ENCODE results near the gene MYL6.

- TF ChIP-seq SIN3A (IDR thresholded peaks at IDR 0.05; ENCODE audit: borderline replicate concordance, insufficient read depth, low read depth, low read length) (no peak), POLR2AphosphoS5 (IDR thresholded peaks at IDR 0.05; ENCODE audit: low read depth, low read length) (no peak), TCF7L2 (IDR thresholded peaks at IDR 0.05; ENCODE audit: low read depth, low read length) (no peak)
- TF ChIP-seq, protein P1, sequence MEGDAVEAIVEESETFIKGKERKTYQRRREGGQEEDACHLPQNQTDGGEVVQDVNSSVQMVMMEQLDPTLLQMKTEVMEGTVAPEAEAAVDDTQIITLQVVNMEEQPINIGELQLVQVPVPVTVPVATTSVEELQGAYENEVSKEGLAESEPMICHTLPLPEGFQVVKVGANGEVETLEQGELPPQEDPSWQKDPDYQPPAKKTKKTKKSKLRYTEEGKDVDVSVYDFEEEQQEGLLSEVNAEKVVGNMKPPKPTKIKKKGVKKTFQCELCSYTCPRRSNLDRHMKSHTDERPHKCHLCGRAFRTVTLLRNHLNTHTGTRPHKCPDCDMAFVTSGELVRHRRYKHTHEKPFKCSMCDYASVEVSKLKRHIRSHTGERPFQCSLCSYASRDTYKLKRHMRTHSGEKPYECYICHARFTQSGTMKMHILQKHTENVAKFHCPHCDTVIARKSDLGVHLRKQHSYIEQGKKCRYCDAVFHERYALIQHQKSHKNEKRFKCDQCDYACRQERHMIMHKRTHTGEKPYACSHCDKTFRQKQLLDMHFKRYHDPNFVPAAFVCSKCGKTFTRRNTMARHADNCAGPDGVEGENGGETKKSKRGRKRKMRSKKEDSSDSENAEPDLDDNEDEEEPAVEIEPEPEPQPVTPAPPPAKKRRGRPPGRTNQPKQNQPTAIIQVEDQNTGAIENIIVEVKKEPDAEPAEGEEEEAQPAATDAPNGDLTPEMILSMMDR (IDR thresholded peaks at IDR 0.05), result no peak
- TF ChIP-seq, protein P2, sequence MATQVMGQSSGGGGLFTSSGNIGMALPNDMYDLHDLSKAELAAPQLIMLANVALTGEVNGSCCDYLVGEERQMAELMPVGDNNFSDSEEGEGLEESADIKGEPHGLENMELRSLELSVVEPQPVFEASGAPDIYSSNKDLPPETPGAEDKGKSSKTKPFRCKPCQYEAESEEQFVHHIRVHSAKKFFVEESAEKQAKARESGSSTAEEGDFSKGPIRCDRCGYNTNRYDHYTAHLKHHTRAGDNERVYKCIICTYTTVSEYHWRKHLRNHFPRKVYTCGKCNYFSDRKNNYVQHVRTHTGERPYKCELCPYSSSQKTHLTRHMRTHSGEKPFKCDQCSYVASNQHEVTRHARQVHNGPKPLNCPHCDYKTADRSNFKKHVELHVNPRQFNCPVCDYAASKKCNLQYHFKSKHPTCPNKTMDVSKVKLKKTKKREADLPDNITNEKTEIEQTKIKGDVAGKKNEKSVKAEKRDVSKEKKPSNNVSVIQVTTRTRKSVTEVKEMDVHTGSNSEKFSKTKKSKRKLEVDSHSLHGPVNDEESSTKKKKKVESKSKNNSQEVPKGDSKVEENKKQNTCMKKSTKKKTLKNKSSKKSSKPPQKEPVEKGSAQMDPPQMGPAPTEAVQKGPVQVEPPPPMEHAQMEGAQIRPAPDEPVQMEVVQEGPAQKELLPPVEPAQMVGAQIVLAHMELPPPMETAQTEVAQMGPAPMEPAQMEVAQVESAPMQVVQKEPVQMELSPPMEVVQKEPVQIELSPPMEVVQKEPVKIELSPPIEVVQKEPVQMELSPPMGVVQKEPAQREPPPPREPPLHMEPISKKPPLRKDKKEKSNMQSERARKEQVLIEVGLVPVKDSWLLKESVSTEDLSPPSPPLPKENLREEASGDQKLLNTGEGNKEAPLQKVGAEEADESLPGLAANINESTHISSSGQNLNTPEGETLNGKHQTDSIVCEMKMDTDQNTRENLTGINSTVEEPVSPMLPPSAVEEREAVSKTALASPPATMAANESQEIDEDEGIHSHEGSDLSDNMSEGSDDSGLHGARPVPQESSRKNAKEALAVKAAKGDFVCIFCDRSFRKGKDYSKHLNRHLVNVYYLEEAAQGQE (IDR thresholded peaks at IDR 0.05; ENCODE audit: insufficient read depth in 1 of 2, low read depth in 2 of 2, low read length in 1 of 2), result no peak
Observed at GRCh38 chr12:56192582-56192981, 34.4 kb downstream of the MYL6 start.

Measured in Panc1 (cell line).